WTC11 (cell line): ENCODE results near the gene SPATA17. TPM values are rescaled to one million over a fixed set of nuclear protein-coding genes. Genes with fewer than 3 reads are reported as not detected.

Experiments
- ATAC-seq: fragments of 200-7000 bp; cut with Tn5 transposase; 2 replicates; pipeline ENCODE4 v1.10.0; 2021; ENCODE audit warnings: mild to moderate bottlenecking, moderate library complexity
- CTCF ChIA-PET: fragments of 300-600 bp; sonication (Branson Sonifier 250); formaldehyde crosslinking; loops from one replicate; lab custom pipeline; 2021; ENCODE audit warnings: antibody characterized with exemption; lab: Charles Lee
- POLR2A ChIA-PET: fragments of 350-600 bp; sonication (Branson Sonifier 250); formaldehyde crosslinking; loops from one replicate; lab custom pipeline; 2021; ENCODE audit warnings: antibody characterized with exemption; lab: Charles Lee
- DNase-seq: peaks from one replicate; pipeline ENCODE4 v3.0.0; 2021; ENCODE audit warnings: low spot score
- H3K27ac Mint-ChIP-seq: 2 replicates; pipeline ENCODE4 v1.8.0; 2021; ENCODE audit warnings: mixed read lengths
- H3K27me3 Mint-ChIP-seq: 2 replicates; pipeline ENCODE4 v1.8.0; 2021; ENCODE audit warnings: low read depth, mild to moderate bottlenecking, moderate library complexity, mixed read lengths
- H3K36me3 Mint-ChIP-seq: 2 replicates; pipeline ENCODE4 v1.8.0; 2021; ENCODE audit warnings: mixed read lengths
- H3K4me1 Mint-ChIP-seq: 2 replicates; pipeline ENCODE4 v1.8.0; 2022; ENCODE audit warnings: mixed read lengths
- H3K4me3 Mint-ChIP-seq: 2 replicates; pipeline ENCODE4 v1.8.0; 2021; ENCODE audit warnings: mild to moderate bottlenecking, moderate library complexity, mixed read lengths
- H3K9me3 Mint-ChIP-seq: 2 replicates; pipeline ENCODE4 v1.8.0; 2021; ENCODE audit warnings: mixed read lengths
- CBFB ChIP-seq: sonication (generic); formaldehyde crosslinking; IDR thresholded peaks from 2 replicates; pipeline ENCODE4 v1.8.1; 2022; ENCODE audit warnings: mild to moderate bottlenecking, low read depth, missing genetic modification reagents
- CREB1 ChIP-seq: sonication (generic); formaldehyde crosslinking; IDR thresholded peaks from 2 replicates; pipeline ENCODE4 v1.8.0; 2023; ENCODE audit warnings: mild to moderate bottlenecking, missing genetic modification reagents
- CTCF ChIP-seq: fragments of 200-600 bp; IDR thresholded peaks from 2 replicates; pipeline ENCODE4 v1.8.0; 2022; ENCODE audit warnings: antibody characterized with exemption
- FOXJ3 ChIP-seq: sonication (generic); formaldehyde crosslinking; IDR thresholded peaks from 2 replicates; pipeline ENCODE4 v1.9.0; 2021; ENCODE audit warnings: missing genetic modification reagents, mild to moderate bottlenecking, borderline replicate concordance
- FOXP4 ChIP-seq: sonication (generic); formaldehyde crosslinking; IDR thresholded peaks from 2 replicates; pipeline ENCODE4 v1.8.0; 2022; ENCODE audit warnings: mild to moderate bottlenecking, missing genetic modification reagents
- KAT7 ChIP-seq: sonication (generic); formaldehyde crosslinking; IDR thresholded peaks from 2 replicates; pipeline ENCODE4 v1.8.1; 2023; ENCODE audit warnings: missing genetic modification reagents, mild to moderate bottlenecking, borderline replicate concordance
- MYBL2 ChIP-seq: sonication (generic); formaldehyde crosslinking; IDR thresholded peaks from 2 replicates; pipeline ENCODE4 v1.8.1; 2023; ENCODE audit warnings: mild to moderate bottlenecking, moderate library complexity, missing genetic modification reagents
- NFE2L1 ChIP-seq: sonication (generic); formaldehyde crosslinking; IDR thresholded peaks from 2 replicates; pipeline ENCODE4 v1.8.1; 2023; ENCODE audit warnings: missing genetic modification reagents
- NR3C1 ChIP-seq: sonication (generic); formaldehyde crosslinking; conservative IDR thresholded peaks from 2 replicates; pipeline ENCODE4 v1.8.1; 2023; ENCODE audit warnings: low read depth, mild to moderate bottlenecking, missing genetic modification reagents
- PRDM15 ChIP-seq: sonication (generic); formaldehyde crosslinking; IDR thresholded peaks from 2 replicates; pipeline ENCODE4 v1.8.0; 2022; ENCODE audit warnings: missing genetic modification reagents
- SP1 ChIP-seq: sonication (generic); formaldehyde crosslinking; conservative IDR thresholded peaks from 2 replicates; pipeline ENCODE4 v1.8.1; 2022; ENCODE audit warnings: missing genetic modification reagents
- ZNF232 ChIP-seq: sonication (generic); formaldehyde crosslinking; IDR thresholded peaks from 2 replicates; pipeline ENCODE4 v1.8.0; 2022; ENCODE audit warnings: mild to moderate bottlenecking, missing genetic modification reagents
- total RNA-seq: library from RNA; stranded (reverse); gene quantifications from 3 replicates; pipeline ENCODE4 v1.2.3, GENCODE V29; 2021
- TF ChIP-seq, protein P1 (sequence below): sonication (generic); formaldehyde crosslinking; IDR thresholded peaks from 2 replicates; pipeline ENCODE4 v1.8.1; 2022; ENCODE audit warnings: low read depth, mild to moderate bottlenecking, moderate library complexity, missing genetic modification reagents, borderline replicate concordance
- TF ChIP-seq, protein P2 (sequence below): sonication (generic); formaldehyde crosslinking; IDR thresholded peaks from 2 replicates; pipeline ENCODE4 v1.8.0; 2023; ENCODE audit warnings: missing genetic modification reagents, mild to moderate bottlenecking, borderline replicate concordance
- TF ChIP-seq, protein P3 (sequence below): fragments of 250-450 bp; sonication (Bioruptor Pico); IDR thresholded peaks from 2 replicates; pipeline ENCODE4 v1.9.0; 2021; ENCODE audit warnings: mild to moderate bottlenecking, borderline replicate concordance

SPATA17 gene
- total RNA-seq, 1 experiment from 2014 or later = 1.3 TPM

GRCh38 chr1:217891966-217892365, 260.8 kb downstream of the SPATA17 start:
- Mint-ChIP-seq H3K9me3 (no peaks in the 10 kb centered on the region; the same call in 1 of the 2 replicates), H3K4me3 (no peak overlapping the region), H3K27me3 (no peaks in the 10 kb centered on the region), H3K4me1 (peaks cover 7% of the 10 kb centered on the region)
- CTCF ChIA-PET = interaction anchor here (0.7 kb wide), 1 partner anchor 760 kb away, joined by 3 read pairs; no protein-coding TSS in a partner anchor
- POLR2A ChIA-PET = no interaction called here
- TF ChIP-seq CTCF = no peak
- TF ChIP-seq, protein P1, sequence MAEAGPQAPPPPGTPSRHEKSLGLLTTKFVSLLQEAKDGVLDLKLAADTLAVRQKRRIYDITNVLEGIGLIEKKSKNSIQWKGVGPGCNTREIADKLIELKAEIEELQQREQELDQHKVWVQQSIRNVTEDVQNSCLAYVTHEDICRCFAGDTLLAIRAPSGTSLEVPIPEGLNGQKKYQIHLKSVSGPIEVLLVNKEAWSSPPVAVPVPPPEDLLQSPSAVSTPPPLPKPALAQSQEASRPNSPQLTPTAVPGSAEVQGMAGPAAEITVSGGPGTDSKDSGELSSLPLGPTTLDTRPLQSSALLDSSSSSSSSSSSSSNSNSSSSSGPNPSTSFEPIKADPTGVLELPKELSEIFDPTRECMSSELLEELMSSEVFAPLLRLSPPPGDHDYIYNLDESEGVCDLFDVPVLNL = no peak
- TF ChIP-seq, protein P2, sequence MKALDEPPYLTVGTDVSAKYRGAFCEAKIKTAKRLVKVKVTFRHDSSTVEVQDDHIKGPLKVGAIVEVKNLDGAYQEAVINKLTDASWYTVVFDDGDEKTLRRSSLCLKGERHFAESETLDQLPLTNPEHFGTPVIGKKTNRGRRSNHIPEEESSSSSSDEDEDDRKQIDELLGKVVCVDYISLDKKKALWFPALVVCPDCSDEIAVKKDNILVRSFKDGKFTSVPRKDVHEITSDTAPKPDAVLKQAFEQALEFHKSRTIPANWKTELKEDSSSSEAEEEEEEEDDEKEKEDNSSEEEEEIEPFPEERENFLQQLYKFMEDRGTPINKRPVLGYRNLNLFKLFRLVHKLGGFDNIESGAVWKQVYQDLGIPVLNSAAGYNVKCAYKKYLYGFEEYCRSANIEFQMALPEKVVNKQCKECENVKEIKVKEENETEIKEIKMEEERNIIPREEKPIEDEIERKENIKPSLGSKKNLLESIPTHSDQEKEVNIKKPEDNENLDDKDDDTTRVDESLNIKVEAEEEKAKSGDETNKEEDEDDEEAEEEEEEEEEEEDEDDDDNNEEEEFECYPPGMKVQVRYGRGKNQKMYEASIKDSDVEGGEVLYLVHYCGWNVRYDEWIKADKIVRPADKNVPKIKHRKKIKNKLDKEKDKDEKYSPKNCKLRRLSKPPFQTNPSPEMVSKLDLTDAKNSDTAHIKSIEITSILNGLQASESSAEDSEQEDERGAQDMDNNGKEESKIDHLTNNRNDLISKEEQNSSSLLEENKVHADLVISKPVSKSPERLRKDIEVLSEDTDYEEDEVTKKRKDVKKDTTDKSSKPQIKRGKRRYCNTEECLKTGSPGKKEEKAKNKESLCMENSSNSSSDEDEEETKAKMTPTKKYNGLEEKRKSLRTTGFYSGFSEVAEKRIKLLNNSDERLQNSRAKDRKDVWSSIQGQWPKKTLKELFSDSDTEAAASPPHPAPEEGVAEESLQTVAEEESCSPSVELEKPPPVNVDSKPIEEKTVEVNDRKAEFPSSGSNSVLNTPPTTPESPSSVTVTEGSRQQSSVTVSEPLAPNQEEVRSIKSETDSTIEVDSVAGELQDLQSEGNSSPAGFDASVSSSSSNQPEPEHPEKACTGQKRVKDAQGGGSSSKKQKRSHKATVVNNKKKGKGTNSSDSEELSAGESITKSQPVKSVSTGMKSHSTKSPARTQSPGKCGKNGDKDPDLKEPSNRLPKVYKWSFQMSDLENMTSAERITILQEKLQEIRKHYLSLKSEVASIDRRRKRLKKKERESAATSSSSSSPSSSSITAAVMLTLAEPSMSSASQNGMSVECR (CRISPR knock-in tag) = no peak
- TF ChIP-seq PRDM15 = no peak
- no peak for TF ChIP-seq CBFB (CRISPR knock-in tag)
- TF ChIP-seq, all 79 proteins: peak for 0
- DNase-seq = no peak
- Mint-ChIP-seq H3K27ac (no peak overlapping the region), H3K36me3 (no peaks in the 10 kb centered on the region)
- no peak for ATAC-seq

DNA sequence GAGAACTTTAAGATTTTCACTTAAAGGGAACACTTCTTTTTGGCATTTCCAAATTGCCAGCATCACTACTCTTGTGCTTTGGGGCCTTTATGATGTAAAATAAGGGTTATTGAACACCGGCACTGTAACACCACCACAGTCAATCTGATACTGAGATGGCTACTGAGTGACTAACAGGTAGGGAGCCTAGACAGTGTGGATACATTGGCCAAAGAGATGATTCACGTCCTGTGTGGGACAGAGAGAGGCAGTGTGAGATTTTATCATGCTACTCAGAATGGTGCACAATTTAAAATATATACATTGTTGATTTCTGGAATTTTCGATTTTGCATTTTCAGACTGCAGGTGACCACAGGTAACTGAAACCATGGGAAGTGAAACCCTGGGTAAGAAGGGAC, 261.6 kb downstream of the SPATA17 start:
- no peak for TF ChIP-seq CBFB (CRISPR knock-in tag)
- no peak for TF ChIP-seq FOXP4 (CRISPR knock-in tag)
- TF ChIP-seq, protein P1 = no peak
- no peak for TF ChIP-seq NFE2L1
- no peak for TF ChIP-seq KAT7 (CRISPR knock-in tag)
- no peak for TF ChIP-seq MYBL2
- no peak for TF ChIP-seq FOXJ3 (CRISPR knock-in tag)
- TF ChIP-seq SP1 (CRISPR knock-in tag) = no peak
- no peak for TF ChIP-seq ZNF232 (CRISPR knock-in tag)
- TF ChIP-seq, protein P3, sequence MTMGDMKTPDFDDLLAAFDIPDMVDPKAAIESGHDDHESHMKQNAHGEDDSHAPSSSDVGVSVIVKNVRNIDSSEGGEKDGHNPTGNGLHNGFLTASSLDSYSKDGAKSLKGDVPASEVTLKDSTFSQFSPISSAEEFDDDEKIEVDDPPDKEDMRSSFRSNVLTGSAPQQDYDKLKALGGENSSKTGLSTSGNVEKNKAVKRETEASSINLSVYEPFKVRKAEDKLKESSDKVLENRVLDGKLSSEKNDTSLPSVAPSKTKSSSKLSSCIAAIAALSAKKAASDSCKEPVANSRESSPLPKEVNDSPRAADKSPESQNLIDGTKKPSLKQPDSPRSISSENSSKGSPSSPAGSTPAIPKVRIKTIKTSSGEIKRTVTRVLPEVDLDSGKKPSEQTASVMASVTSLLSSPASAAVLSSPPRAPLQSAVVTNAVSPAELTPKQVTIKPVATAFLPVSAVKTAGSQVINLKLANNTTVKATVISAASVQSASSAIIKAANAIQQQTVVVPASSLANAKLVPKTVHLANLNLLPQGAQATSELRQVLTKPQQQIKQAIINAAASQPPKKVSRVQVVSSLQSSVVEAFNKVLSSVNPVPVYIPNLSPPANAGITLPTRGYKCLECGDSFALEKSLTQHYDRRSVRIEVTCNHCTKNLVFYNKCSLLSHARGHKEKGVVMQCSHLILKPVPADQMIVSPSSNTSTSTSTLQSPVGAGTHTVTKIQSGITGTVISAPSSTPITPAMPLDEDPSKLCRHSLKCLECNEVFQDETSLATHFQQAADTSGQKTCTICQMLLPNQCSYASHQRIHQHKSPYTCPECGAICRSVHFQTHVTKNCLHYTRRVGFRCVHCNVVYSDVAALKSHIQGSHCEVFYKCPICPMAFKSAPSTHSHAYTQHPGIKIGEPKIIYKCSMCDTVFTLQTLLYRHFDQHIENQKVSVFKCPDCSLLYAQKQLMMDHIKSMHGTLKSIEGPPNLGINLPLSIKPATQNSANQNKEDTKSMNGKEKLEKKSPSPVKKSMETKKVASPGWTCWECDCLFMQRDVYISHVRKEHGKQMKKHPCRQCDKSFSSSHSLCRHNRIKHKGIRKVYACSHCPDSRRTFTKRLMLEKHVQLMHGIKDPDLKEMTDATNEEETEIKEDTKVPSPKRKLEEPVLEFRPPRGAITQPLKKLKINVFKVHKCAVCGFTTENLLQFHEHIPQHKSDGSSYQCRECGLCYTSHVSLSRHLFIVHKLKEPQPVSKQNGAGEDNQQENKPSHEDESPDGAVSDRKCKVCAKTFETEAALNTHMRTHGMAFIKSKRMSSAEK (CRISPR knock-in tag) = no peak
- TF ChIP-seq CREB1 (CRISPR knock-in tag) = no peak
- TF ChIP-seq NR3C1 (CRISPR knock-in tag) = no peak
- TF ChIP-seq, all 79 proteins: peak for 0
- Mint-ChIP-seq H3K4me1 (peaks cover 7% of the 10 kb centered on the region), H3K36me3 (no peaks in the 10 kb centered on the region), H3K9me3 (no peaks in the 10 kb centered on the region; the same call in 1 of the 2 replicates), H3K4me3 (no peak overlapping the region), H3K27me3 (no peaks in the 10 kb centered on the region), H3K27ac (no peak overlapping the region)
- CTCF ChIA-PET = no interaction called here
- no peak for ATAC-seq
- POLR2A ChIA-PET = no interaction called here
- no peak for DNase-seq
